Fibroblast of skin of left biceps (primary cell): ENCODE data around the gene CD248.
"Not testable (repeated sequence)": the region's sequence is repeated elsewhere in the genome, so short reads cannot be mapped to it uniquely, and the experiment has no call there.

Experiments
- DNase-seq, 2 experiments: peaks; one replicate each; pipeline ENCODE4 v3.0.0-alpha.2; 2013; ENCODE audit warnings: low read depth in 2 of 2

The CD248 gene

GRCh38 chr11:66276619-66277018 lies 40.2 kb downstream of the CD248 start:
- DNase-seq = not testable (repeated sequence)

- DNase-seq = no peak
These were observed 40.7 kb downstream of the CD248 start for GRCh38 chr11:66275984-66276612.

GRCh38 chr11:66275396-66275795 lies 41.4 kb downstream of the CD248 start:
- no peak for DNase-seq

GRCh38 chr11:66274219-66274618 lies 42.6 kb downstream of the CD248 start:
- DNase-seq = no peak

- DNase-seq = no peak
These were observed 44.2 kb downstream of the CD248 start for GRCh38 chr11:66272596-66272995.

- DNase-seq = no peak
These were observed 45.0 kb downstream of the CD248 start for GRCh38 chr11:66271816-66272215.

GRCh38 chr11:66268952-66269905 lies 47.6 kb downstream of the CD248 start:
- DNase-seq = no peak

GRCh38 chr11:66268244-66268951 lies 48.4 kb downstream of the CD248 start, which contains the start of gene RAB1B:
Gene RAB1B (plus strand): TSS chr11:66268639. CDS start chr11:66268680, 41 bp downstream.
- DNase-seq = peak; percentile 98 to 99

GRCh38 chr11:66267379-66268243 lies 49.2 kb downstream of the CD248 start:
- peak; percentile 59 to 73 for DNase-seq

GRCh38 chr11:66267039-66267378 lies 49.8 kb downstream of the CD248 start:
- DNase-seq = no peak

GRCh38 chr11:66266378-66267038 lies 50.3 kb downstream of the CD248 start:
- DNase-seq = no peak

- DNase-seq = no peak
These were observed 51.1 kb downstream of the CD248 start for GRCh38 chr11:66265531-66266377.

- no peak for DNase-seq
These were observed 51.9 kb downstream of the CD248 start for GRCh38 chr11:66264914-66265313.
